GM10266 (cell line): ENCODE measurements around the gene STAM2.
"Not testable (repeated sequence)": the region's sequence is repeated elsewhere in the genome, so short reads cannot be mapped to it uniquely, and the experiment has no call there.

Source experiments
- DNase-seq: peaks from one replicate; pipeline ENCODE4 v3.0.0; 2012; ENCODE audit errors: extremely low spot score
- CTCF ChIP-seq: IDR thresholded peaks from 2 replicates; pipeline ENCODE4 v1.5.1; 2012; ENCODE audit warnings: mild to moderate bottlenecking, low read depth; ENCODE audit not compliant: control insufficient read depth, insufficient read depth; ENCODE audit errors: missing control alignments

STAM2 gene

DNA sequence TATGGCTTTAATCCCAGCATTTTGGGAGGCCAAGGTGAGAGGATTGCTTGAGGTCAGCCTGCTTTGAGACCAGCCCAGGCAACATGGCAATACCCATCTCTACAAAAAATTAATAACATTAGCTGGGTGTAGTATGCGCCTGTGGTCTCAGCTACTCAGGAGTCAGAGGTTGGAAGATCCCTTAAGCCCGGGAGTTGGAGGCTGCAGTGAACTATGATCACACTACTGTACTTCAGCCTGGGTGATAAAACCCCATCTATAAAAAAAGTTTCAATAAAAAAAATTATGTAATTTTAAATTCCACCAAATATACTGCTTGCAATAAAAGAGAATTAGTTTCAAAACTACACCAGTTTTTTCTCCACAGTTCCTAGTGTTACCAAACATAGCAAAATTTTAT is 53.4 kb downstream of the STAM2 start:
- TF ChIP-seq CTCF: no peak
- no peak for DNase-seq

DNA sequence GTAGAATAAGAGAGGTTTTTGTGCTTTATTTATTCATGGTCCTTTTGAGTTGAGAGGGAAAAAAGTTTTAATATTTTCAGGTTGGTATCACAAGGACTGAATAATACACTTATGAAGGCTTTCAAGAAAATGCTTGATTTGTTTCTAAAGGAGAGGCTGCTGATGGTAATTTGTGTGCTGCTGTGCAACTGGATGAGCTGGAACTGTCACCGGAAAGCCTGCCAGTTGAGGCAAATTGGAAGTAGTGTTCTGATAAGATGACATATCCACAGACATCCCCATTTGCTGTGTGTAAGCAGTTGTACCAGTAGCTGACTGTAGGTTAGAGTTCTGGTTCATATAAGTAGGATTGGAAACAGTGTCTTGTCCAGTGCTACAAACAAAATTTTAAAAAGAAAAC is 55.1 kb downstream of the STAM2 start:
- TF ChIP-seq CTCF: no peak
- DNase-seq: no peak

DNA sequence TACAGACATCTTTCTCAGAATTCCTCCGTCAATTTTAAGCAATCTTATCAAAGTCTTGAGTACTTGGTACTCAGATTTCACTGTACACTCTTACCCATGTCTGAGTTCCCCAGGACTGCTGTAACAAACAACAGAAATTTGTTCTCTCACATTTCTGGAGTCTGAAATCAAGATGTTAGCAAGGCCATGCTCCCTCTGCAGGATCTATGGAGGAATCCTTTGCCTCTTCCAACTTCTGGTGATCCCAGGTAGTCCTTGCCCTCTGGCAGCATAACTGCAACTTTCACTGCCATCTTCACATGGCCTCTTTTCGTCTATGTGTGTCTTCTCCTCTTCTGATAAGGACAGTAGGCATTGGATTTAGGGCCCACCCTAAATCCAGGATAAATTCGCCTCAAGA is 59.6 kb downstream of the STAM2 start:
- DNase-seq: no peak
- TF ChIP-seq CTCF: no peak

DNA sequence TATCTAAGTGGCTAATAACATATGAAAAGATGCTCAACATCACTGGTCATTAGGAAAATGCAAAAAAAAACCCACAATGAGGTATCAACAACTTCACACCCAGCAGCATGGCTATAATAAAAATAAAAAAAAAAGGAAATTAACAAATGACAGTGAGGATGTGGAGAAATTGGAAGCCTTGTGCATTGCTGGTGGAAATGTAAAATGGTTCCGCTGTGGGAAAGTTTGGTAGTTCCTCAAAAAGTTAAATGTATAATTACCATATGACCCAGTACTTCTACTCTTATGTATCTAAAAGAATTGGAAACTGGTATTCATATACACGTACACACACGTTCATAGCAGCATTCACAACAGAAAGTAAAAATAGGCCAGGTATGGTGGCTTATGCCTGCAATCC is 61.2 kb downstream of the STAM2 start:
- TF ChIP-seq CTCF: no peak
- DNase-seq: no peak

- not testable (repeated sequence) for DNase-seq
Measured at GRCh38 chr2:152107140-152107539, 68.4 kb downstream of the STAM2 start.

DNA sequence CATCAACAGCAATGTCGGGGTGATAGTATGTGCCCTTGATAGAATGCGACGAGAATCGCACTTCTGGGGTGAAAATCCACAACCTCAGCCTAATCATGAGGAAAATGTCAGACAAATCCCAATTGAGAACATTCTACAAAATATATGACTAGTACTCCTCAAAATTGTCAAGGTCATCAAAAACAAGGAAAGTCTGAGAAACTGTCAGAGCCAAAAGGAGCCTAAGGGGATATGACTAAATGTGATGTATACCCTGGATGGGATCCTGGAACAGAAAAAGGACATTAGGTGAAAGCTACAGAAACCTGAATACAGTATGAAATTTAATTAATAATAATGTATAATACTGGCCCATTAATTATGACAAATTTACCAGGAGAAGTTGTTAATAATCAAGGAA is 69.1 kb downstream of the STAM2 start:
- TF ChIP-seq CTCF: no peak
- DNase-seq: no peak

DNA sequence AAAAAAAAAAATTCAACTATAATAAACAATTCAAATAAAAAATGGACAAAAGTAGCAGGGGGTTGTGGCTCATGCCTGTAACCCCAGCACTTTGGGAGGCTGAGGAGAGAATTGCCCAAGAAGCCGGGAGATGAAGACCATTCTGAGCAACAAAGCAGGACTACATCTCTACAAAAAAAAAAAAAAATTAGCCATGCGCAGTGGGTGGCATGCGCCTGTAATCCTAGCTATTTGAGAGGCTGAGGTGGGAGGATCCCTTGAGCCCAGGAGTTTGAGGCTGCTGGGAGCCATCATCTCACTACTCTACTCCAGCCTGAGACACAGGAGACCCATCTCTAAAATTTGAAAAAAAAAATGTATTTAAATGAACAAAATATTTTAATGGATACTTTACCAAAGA is 72.3 kb downstream of the STAM2 start:
- TF ChIP-seq CTCF: no peak
- no peak for DNase-seq

DNA sequence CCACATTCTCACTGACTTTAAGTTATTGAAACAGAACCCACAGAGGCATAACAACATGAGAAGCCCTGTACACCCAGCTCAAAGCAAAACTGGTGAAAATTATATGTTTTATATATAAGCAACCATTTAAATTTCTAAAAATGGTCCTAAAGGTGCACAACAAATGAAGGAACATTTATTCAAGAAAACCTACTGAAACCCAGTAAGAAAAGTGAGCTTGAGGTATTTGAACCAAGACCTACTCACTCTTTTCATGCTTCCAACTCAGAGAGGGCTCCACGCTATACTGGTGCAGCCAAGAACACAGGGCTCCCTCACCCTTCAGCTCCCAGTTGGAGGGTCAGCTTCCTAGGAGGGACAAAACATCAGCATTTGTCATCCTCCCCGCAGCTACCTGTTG is 74.6 kb downstream of the STAM2 start:
- no peak for DNase-seq
- TF ChIP-seq CTCF: no peak
